ACHN (cell line): Measurements from ENCODE around the gene SURF4.
A peak's percentile ranks its signal among the peaks of the same experiment; 100 is the strongest.

Experiments used
- DNase-seq: peaks from one replicate; pipeline ENCODE4 v3.0.0-alpha.2; 2015
- in situ Hi-C: cut with HindIII; loops from 2 replicates; pipeline ENCODE4 v1.10.0; 2017; ENCODE audit warnings: low sequenced_read_pairs, low pct_ligation_motif_present, low pct_unique_long_range_greater_than_20kb

Gene SURF4

GRCh38 chr9:133360400-133361393 is 15.2 kb downstream of the SURF4 start:
- in situ Hi-C loops = no loop called here

GRCh38 chr9:133359399-133360175 is 16.3 kb downstream of the SURF4 start:
- in situ Hi-C loops = no loop called here
- DNase-seq = no peak

More at GRCh38 chr9:133360400-133361393, 15.2 kb downstream of the SURF4 start:
- DNase-seq = no peak

- DNase-seq = no peak
- in situ Hi-C loops = no loop called here
Observed at GRCh38 chr9:133357656-133358055, 18.2 kb downstream of the SURF4 start.

- peak; percentile 81 for DNase-seq
- in situ Hi-C loops = no loop called here
Observed at GRCh38 chr9:133356391-133357091, 19.3 kb downstream of the SURF4 start, which contains the start of the genes SURF1 and SURF2. TSS of gene SURF1 (minus strand) at chr9:133356487. CDS start at chr9:133356453, 34 bp downstream. TSS of gene SURF2 (plus strand) at chr9:133356550. CDS start at chr9:133356593, 43 bp downstream.

GRCh38 chr9:133355881-133356357 is 19.9 kb downstream of the SURF4 start:
- DNase-seq = peak; percentile 11
- in situ Hi-C loops = no loop called here

GRCh38 chr9:133354766-133355165 is 21.1 kb downstream of the SURF4 start:
- in situ Hi-C loops = no loop called here
- DNase-seq = no peak

GRCh38 chr9:133353548-133353947 is 22.3 kb downstream of the SURF4 start:
- in situ Hi-C loops = no loop called here
- no peak for DNase-seq

GRCh38 chr9:133352635-133353340 is 23.1 kb downstream of the SURF4 start:
- in situ Hi-C loops = no loop called here
- no peak for DNase-seq

GRCh38 chr9:133351908-133352634 is 23.8 kb downstream of the SURF4 start:
- in situ Hi-C loops = no loop called here
- DNase-seq = peak; percentile 59

GRCh38 chr9:133351526-133351907 is 24.3 kb downstream of the SURF4 start:
- DNase-seq = no peak
- in situ Hi-C loops = no loop called here

GRCh38 chr9:133349965-133350616 is 25.8 kb downstream of the SURF4 start:
- no peak for DNase-seq
- in situ Hi-C loops = no loop called here

- in situ Hi-C loops = no loop called here
- DNase-seq = no peak
Observed at GRCh38 chr9:133348718-133349573, 26.9 kb downstream of the SURF4 start.

GRCh38 chr9:133347985-133348717 is 27.7 kb downstream of the SURF4 start, which contains the start of the genes MED22 and RPL7A:
TSS of gene MED22 (minus strand) at chr9:133348131. CDS start at chr9:133346662, 1,469 bp downstream.
TSS of gene RPL7A (plus strand) at chr9:133348218. CDS start at chr9:133348244, 26 bp downstream.
- peak; percentile 94 for DNase-seq
- in situ Hi-C loops = no loop called here

GRCh38 chr9:133347515-133347984 is 28.3 kb downstream of the SURF4 start:
- in situ Hi-C loops = no loop called here
- DNase-seq = peak; percentile 39
